Fibroblast of villous mesenchyme (primary cell): ENCODE measurements around the gene POT1. TPM values are rescaled to one million over a fixed set of nuclear protein-coding genes. Genes with fewer than 3 reads are reported as not detected.

Source experiments
- DNase-seq: peaks from one replicate; pipeline ENCODE4 v3.0.0-alpha.2; 2010; ENCODE audit warnings: low read depth
- H3K4me3 ChIP-seq: 2 replicates; pipeline ENCODE4 v1.5.1; 2011; ENCODE audit warnings: low read depth, mild to moderate bottlenecking, low read length
- total RNA-seq: library from RNA; depleted of rRNA; stranded (reverse); fragments of >200 nt; gene quantifications from 2 replicates; pipeline ENCODE4 v1.2.3, GENCODE V29; 2012
- TF ChIP-seq, protein P1 (sequence below): IDR thresholded peaks from 2 replicates; pipeline ENCODE4 v1.5.1; 2012; ENCODE audit warnings: low read depth, mild to moderate bottlenecking, low read length; ENCODE audit not compliant: insufficient read depth

POT1 gene
- total RNA-seq, 1 donor = 36.7 TPM

DNA sequence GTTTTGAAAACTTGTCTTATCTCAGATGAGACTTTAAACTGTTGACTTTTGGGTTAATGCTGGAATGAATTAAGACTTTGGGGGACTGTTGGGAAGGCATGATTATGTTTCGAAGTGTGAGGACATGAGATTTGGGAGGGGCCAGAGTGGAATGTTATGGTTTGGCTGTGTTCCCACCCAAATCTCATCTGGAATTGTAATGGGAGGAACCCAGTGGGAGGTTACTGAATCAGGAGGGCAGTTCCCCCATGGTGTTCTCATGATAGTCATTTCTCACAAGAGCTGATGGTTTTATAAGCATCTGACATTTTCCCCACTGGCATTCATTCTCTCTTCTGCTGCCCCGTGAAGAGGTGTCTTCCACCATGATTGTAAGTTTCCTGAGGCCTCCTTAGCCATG is 13.8 kb upstream of the POT1 start:
- no peak overlapping the region for H3K4me3 ChIP-seq
- no peak for DNase-seq
- TF ChIP-seq, protein P1, sequence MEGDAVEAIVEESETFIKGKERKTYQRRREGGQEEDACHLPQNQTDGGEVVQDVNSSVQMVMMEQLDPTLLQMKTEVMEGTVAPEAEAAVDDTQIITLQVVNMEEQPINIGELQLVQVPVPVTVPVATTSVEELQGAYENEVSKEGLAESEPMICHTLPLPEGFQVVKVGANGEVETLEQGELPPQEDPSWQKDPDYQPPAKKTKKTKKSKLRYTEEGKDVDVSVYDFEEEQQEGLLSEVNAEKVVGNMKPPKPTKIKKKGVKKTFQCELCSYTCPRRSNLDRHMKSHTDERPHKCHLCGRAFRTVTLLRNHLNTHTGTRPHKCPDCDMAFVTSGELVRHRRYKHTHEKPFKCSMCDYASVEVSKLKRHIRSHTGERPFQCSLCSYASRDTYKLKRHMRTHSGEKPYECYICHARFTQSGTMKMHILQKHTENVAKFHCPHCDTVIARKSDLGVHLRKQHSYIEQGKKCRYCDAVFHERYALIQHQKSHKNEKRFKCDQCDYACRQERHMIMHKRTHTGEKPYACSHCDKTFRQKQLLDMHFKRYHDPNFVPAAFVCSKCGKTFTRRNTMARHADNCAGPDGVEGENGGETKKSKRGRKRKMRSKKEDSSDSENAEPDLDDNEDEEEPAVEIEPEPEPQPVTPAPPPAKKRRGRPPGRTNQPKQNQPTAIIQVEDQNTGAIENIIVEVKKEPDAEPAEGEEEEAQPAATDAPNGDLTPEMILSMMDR = no peak

GRCh38 chr7:124942399-124942798 is 12.8 kb upstream of the POT1 start:
- TF ChIP-seq, protein P1 = no peak
- no peak for DNase-seq
- H3K4me3 ChIP-seq = no peak overlapping the region

DNA sequence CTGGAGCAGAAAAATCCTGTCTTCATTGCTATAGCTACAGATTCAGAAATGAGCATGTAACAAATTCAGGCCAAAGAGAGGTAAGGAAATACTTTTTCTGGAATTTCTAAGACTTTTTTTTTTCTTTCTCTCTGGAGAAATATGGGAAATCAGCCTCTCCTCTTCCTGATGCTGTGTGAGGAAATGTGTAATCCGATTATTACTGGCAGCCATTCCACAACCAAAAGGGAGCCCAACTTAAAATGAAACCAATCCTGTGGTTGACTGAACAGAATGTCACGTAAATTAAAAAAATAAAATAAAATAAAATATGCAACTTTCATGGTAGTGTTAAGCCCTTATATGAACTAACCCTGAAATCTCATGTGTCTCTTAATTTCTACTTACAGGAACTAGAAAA is 10.7 kb upstream of the POT1 start:
- TF ChIP-seq, protein P1 = no peak
- no peak for DNase-seq
- H3K4me3 ChIP-seq = no peak overlapping the region

- TF ChIP-seq, protein P1 = no peak
- no peak overlapping the region for H3K4me3 ChIP-seq
- no peak for DNase-seq
Observed at GRCh38 chr7:124938128-124938527, 8.5 kb upstream of the POT1 start.

DNA sequence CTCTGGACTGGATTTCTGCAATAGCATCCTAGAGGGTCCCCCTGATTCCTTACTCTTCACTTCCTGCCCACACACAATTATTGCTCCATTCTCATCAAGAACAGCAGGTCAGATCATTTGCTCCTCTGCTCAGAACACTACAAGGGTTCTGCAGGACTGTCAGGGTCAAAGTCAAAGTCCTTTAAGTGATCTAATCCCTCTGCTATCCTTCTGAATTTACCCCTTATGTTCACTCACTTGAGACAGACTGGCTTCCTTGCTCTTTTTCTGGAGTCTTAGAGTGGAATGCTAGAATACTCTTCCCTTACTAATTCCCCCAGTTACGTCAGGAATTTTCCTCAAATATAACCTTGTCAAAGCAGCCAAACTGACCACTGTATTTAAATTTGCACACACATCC is 7.5 kb upstream of the POT1 start:
- TF ChIP-seq, protein P1 = no peak
- no peak overlapping the region for H3K4me3 ChIP-seq
- DNase-seq = no peak

DNA sequence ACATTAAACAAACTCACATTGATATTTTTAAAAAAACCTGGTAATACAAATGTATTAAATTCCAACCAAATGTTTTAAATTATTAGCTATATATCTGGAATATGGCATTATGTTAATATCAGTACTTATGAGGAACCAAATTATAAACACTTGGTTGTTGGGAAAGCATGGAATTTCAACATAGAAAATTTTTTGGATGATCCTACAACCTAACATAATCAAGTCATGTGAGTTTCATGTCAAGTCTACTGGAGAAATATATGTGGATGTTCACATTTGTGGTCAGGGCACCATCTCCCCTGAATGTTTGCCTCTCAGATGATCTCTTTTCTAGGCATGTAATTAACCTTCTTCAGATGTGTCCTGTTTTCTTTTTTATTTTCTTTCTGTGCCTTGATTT is 5.2 kb upstream of the POT1 start:
- TF ChIP-seq, protein P1 = no peak
- H3K4me3 ChIP-seq = no peak overlapping the region
- peak; percentile 17 for DNase-seq
